ENCODE data around the gene CFD.

- no peak for TF ChIP-seq CTCF (conservative IDR thresholded peaks at IDR 0.05; ENCODE audit: low read length)
- TF ChIP-seq EZH2phosphoT487 (IDR thresholded peaks at IDR 0.05; ENCODE audit: borderline replicate concordance, low read depth, low read length), result no peak
Observed at GRCh38 chr19:845707-846521, 13.6 kb upstream of the CFD start.
